GM19324 (cell line): ENCODE measurements around the gene TRHDE.
"Not testable (repeated sequence)": the region's sequence is repeated elsewhere in the genome, so short reads cannot be mapped to it uniquely, and the experiment has no call there.

Experiments
- ATAC-seq: cut with Tn5 transposase; IDR thresholded peaks from one replicate; pipeline ENCODE4 v1.9.1; 2021; ENCODE audit warnings: mild to moderate bottlenecking, moderate library complexity; ENCODE audit not compliant: unreplicated experiment, low FRiP score

The TRHDE gene

DNA sequence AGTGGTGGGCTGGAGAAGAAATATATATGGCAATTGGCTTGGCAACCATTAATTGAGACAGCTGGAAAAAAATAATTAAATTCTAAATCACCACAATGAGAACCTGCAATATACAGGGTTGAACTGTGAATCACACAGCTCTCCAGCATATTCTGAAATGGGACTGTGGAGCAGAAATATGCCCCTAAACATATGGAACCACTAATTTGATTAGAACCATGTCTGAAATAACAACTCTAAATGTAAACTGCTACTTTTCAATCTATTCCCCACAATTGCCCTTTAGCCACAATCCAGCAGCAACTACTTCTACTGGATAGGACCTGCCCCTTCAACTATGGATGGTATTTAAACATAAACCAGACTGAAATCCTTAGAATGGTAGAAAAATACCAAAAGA lies 330.4 kb downstream of the TRHDE start:
- ATAC-seq, result no peak

DNA sequence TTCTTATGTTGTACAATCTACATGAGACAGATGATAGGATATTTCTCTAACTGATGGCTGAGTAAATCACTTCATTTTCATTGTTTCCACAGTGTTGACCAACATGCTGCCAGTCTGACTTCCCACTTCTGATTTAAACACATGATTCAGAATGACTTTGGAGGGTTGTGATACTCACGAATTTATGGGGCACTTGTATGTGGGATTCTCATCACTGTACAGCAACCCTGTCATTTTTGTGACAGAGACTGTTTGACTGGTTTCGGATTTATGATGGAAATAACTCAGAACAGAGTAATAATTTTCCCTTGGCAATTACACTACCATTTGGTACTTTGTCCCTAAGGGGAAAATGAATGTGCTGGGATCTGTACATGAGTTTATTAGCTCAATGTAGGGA lies 333.8 kb downstream of the TRHDE start:
- no peak for ATAC-seq

GRCh38 chr12:72610342-72610741 lies 338.2 kb downstream of the TRHDE start:
- no peak for ATAC-seq

DNA sequence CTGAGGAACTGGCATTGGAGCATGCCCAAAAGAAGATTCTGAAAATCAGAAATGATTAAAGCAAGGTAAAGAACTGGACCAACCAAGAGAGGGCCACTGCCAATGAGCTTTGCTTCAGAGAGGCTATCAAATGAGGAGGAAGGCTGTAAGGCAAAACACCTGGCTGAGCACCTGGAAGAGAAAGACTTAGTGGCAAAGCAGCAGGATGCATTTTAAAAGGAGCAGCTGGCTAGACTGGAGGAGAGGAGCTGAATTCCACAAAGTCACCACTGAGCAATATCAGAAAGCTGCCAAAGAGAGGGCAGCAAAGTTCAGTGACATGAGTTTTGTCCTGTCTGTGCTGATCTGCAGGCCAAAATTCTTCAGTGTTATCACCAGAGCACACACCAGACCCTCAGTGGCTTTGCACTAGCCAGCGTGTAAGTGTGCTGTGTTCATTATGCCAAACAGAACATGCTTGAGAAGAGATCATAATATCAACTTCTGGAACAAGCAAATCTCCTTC lies 338.7 kb downstream of the TRHDE start:
- ATAC-seq, result no peak

DNA sequence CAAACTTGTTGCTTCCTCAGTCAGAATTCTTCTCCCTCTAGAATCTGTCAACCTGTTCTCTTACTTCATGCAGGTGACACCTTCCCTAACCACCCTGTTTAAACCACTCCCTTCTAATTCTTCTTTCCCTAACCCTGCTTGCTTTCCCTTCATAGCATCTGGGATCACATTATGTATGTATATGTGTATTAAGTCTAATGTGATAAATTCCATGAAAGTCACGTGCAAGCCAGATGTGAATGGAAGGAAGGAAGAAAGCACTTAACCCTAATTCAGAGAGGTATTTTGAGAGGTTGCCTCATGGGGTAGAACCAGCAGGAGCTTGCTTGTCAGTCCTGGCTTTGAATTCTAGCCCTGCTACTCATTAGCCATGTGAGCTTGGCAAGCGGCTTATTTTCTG lies 340.0 kb downstream of the TRHDE start:
- ATAC-seq, result no peak

GRCh38 chr12:72618764-72619163 lies 346.6 kb downstream of the TRHDE start:
- ATAC-seq, result no peak

GRCh38 chr12:72622556-72622955 lies 350.4 kb downstream of the TRHDE start:
- no peak for ATAC-seq

- no peak for ATAC-seq
Observed at GRCh38 chr12:72631926-72632685, 359.9 kb downstream of the TRHDE start.

DNA sequence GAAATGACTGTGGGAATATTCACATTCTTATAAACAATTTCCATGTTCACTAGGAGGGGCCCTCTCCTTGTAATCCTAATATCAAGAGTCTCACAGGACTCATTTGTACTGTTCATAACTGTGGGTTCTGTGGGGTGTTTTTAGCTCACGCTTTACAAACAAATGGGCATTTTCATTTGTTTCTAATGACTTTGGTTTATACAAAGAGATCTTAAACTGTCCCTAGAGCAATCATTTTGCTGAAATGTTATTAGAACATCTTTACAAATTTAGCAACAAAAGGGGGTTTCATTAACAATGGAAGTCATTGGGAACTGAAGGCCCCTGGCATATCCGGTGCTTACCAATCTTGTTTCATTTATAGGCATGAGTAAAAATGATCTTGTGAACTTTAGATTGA lies 370.5 kb downstream of the TRHDE start:
- no peak for ATAC-seq

DNA sequence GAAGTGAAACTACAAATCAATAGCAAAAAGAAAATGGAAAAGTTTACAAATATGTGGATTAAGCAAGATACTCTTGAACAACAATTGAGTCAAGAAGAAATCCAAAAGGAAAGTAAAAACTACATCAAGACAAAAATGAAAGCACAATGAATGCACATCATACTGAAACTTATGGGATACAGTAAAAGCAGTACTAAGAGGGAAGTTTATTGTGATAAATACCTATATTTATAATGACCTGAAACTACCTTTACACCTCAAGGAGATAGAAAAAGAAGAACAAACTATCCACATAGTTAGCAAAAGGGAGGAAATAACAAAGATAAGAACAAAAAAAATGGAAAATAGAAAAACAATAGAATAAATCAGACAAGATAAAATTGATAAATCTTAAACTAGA lies 375.0 kb downstream of the TRHDE start:
- ATAC-seq, result no peak

- ATAC-seq, result no peak
Observed at GRCh38 chr12:72658615-72659014, 386.4 kb downstream of the TRHDE start.

DNA sequence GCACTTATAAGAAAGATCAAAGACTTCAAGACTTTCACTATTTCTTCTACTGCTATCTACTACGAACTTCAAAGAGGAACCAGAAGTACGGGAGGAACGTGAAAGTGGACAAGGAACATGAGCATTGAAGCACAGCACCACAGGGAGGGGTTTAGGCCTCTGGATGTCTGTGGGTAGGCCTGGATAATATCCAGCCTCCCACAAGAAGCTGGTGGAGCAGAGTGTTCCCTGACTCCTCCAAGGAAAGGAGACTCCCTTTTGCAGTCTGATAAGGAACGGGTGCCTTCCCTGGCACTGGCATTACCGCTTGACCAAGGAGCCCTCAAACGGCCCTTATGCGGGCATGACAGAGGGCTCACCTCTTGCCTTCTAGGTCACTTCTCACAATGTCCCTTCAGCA lies 388.0 kb downstream of the TRHDE start:
- ATAC-seq, result not testable (repeated sequence)

- ATAC-seq, result peak; percentile 82
Observed at GRCh38 chr12:72673853-72674252, 401.7 kb downstream of the TRHDE start.

DNA sequence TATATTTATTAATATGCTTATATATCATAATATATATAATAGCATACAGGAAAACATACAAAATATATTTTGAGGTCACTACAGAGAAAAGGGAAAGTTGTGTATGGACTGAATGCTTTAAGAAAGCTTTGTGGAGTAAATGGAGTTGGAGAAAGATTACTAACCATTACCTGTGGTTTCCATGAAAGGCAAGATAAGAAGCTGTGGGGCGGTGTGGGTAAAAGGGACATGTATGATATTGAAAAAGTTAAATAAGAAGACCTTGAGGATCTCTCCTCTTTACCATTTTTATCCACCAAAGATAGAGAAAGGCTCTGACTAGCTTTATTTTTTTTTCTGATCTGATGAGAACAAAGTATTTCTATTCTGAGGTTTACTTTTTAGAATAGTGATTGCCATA lies 404.4 kb downstream of the TRHDE start:
- ATAC-seq, result no peak

GRCh38 chr12:72677139-72677538 lies 405.0 kb downstream of the TRHDE start:
- no peak for ATAC-seq

DNA sequence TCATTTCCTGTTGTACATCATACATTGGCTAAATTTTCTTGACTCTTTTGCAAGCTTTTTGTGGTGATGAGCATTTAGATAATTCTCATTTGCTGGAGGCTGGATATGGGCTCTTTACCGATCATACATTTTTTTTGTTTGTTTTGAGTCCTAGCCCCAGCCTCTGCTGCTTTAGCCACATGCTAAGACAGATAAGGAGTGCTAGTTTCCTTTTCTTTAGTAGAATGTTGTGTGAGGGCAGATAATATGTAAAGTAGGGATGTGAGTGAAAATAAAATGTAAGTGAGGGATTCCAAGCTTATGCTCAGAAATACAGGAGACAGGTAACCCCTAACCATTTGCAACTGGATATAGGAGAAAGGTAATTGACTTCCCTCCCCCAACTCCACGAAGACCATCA lies 405.7 kb downstream of the TRHDE start:
- ATAC-seq, result no peak

DNA sequence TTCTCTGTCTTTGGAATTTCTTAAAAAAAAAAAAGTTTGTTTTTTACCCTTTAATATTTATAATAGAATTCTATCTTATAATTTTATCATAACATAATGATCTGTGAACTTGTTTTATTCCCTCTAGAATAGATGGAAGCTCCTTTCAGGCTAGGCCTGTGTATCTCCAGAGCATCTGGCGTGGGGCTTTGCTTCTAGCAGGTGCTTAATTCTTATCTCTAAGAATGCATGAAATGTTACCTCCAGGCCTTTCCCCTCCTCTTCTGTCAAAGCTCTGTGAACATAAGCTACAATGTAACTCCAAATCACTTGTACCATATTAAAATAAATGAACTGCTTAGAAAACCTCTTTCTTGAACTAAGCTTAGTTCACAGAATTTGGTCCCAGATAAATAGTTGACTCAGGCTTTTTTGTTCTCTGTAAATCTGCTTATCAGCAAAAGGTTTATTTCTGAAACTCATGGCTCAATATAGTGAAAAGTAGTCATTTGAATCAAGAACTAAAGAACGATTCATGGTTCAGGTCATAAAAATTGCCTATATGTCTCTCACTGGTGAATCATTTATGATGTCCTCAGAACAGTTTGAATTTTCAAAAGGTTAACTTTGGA lies 407.1 kb downstream of the TRHDE start:
- no peak for ATAC-seq

GRCh38 chr12:72681028-72681427 lies 408.9 kb downstream of the TRHDE start:
- ATAC-seq, result no peak

DNA sequence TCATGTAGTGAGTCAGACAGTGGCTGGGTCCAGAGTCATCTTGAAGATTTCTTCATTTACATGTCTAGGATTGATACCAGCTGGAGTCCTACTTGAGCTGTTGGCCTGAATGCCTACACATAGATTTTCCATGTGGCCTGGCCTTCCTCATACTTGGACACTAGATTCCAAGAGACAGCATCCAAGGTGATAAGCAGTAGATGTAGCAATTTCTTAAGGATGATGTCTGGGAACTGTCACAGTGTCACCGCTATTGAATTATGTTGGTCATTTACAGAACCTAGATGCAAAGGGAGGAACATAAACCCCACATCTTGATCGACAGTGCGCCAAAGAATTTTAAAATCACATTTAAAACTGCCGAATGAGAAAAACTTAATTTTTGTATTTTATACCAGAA lies 412.3 kb downstream of the TRHDE start:
- no peak for ATAC-seq

DNA sequence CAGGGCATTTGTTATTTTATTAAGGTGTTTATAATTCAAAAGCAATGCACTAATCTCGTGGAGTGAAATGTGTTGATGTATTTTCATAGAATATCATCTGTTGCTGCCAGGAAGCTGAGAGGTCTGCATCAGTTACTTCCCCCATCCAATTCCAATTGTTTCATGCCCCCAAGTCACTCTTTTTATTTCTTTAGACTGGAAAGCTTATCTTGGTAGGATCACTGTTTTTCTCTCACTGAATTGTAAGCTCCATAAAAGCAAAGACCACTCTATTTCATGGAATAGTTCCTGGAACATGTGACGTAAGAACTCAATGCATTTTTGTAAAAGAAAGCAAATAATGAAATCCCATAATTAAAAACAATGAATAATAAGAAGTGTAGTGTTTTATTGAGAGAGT lies 420.2 kb downstream of the TRHDE start:
- ATAC-seq, result no peak

DNA sequence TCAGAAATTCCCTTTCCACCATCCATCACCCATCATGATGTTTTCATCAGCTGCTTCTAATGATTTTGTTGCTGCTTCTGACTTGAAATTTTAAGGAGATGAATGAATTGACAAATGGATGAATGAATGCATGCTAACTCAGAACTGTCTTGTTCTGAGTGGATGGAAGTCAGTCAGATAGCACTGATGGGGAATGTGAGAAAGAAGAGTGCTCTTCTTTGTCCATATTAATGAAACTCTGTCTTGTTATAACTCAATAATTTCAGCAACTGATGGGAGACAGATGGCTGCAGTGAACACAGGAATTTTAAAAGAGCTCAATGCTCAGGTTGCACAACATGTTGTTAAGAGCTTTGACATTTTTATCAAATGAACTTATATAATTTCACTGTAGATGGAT lies 422.0 kb downstream of the TRHDE start:
- ATAC-seq, result no peak

- no peak for ATAC-seq
Observed at GRCh38 chr12:72699362-72699761, 427.2 kb downstream of the TRHDE start.
